22Rv1 (cell line): ENCODE data around the gene PAK6.

Experiments used
- ZFX ChIP-seq: fragments of 450-650 bp; IDR thresholded peaks from 2 replicates; pipeline ENCODE4 v1.6.1; 2017; ENCODE audit warnings: antibody characterized with exemption, borderline replicate concordance
- TF ChIP-seq, protein P1 (sequence below): fragments of 450-650 bp; IDR thresholded peaks from 2 replicates; pipeline ENCODE4 v1.5.1; 2017; ENCODE audit warnings: mild to moderate bottlenecking

DNA sequence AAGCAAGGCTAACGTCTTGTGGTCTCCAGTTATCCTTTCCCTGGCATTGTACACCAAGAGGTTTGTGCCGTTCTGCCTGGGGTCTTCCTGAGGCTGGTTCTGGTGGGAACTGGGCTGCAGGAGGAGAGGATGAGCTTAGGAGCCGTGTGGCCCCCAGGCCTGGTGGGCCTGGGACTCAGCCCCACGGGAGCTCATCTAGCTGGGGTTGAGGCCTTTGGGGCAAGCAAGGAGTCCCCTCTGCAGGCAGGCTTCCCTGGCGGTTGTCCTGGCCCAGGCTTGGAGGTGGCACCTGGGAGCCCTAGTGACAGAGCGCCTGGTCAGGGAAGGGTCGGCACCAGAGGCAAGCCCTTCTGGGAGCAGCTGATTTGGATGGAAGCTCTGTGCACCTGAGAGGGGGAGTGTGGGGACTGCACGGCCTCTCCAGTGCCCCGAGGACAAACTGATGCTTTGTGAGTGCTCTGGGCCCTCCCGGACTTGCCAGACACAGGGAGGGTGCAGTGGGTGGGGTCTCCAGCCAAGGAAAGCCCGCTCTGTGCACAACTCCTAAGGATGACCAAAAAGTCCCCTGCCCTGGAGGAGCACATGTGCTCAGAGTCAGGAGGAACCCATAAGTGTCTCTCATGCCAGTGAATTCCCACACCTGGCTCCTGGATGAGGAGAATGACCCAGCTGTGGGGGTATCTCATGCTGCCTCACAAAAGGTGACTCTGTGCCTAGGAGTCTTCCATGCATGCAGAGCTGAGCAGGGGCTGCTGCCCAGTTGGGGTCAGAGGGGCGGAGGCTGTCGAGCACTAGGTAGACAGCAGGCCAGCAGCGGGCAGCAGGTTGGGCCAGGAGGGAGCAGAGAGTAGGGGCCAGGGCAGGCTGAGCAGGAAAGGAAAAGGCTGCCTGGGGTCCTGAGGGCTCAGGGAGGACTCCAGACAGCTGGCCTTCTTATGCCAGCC lies 2.7 kb downstream of the PAK6 start:
- TF ChIP-seq, protein P1, sequence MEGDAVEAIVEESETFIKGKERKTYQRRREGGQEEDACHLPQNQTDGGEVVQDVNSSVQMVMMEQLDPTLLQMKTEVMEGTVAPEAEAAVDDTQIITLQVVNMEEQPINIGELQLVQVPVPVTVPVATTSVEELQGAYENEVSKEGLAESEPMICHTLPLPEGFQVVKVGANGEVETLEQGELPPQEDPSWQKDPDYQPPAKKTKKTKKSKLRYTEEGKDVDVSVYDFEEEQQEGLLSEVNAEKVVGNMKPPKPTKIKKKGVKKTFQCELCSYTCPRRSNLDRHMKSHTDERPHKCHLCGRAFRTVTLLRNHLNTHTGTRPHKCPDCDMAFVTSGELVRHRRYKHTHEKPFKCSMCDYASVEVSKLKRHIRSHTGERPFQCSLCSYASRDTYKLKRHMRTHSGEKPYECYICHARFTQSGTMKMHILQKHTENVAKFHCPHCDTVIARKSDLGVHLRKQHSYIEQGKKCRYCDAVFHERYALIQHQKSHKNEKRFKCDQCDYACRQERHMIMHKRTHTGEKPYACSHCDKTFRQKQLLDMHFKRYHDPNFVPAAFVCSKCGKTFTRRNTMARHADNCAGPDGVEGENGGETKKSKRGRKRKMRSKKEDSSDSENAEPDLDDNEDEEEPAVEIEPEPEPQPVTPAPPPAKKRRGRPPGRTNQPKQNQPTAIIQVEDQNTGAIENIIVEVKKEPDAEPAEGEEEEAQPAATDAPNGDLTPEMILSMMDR: no peak
- TF ChIP-seq ZFX: no peak
